H4 (cell line): ENCODE results near the gene CWC22. TPM values are rescaled to one million over a fixed set of nuclear protein-coding genes. Genes with fewer than 3 reads are reported as not detected.

ENCODE experiments used
- DNase-seq: peaks from one replicate; pipeline ENCODE4 v3.0.0-alpha.2; 2015; ENCODE audit warnings: low spot score
- total RNA-seq: library from RNA; depleted of rRNA; stranded (reverse); fragments of >200 nt; shearing (Covaris generic); gene quantifications from 2 replicates; pipeline ENCODE4 v1.2.3, GENCODE V29; 2014; rRNA removed

CWC22 gene
- total RNA-seq, 1 experiment from 2014 or later = 10.2 TPM

DNA sequence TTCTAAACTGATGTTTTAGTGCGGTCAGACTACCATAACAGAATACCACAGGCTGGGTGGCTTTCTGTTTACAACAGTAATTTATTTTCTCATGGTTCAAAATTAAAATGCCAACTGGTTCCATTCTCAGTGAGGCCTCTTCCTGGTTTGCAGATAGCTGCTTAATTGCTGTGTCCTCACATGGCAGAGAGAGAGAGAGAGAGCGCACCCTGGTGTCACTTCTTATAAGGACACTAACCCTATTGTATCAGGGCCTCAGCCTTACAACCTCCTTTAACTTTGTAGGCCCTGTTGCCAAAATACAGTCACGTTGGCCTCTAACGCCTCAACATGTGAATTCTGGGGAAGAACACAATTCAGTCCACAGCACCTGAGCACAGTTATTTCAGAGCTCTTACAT, 108.2 kb downstream of the CWC22 start:
- DNase-seq = peak; percentile 67

Other genes with a start within 250 kb of the CWC22 start
- 0.14 and 1.3 TPM in 2 replicates for gene ZNF385B, start 145.7 kb downstream of the CWC22 start, total RNA-seq